GM19239 (cell line): ENCODE results near the gene CCDC86.
A peak's percentile ranks its signal among the peaks of the same experiment; 100 is the strongest.

ENCODE experiments used
- DNase-seq: peaks from one replicate; pipeline ENCODE4 v3.0.0; 2011; ENCODE audit warnings: low spot score; ENCODE audit not compliant: insufficient read length
- FAIRE-seq: peaks from 2 replicates; lab custom pipeline; 2011; peaks lifted over from hg19 to GRCh38; lab: Jason Lieb, UNC

Gene CCDC86

GRCh38 chr11:60879971-60880588, 38.2 kb downstream of the CCDC86 start:
- FAIRE-seq, result no peak
- no peak for DNase-seq

GRCh38 chr11:60880643-60881282, 38.9 kb downstream of the CCDC86 start:
- DNase-seq (no peak), FAIRE-seq (no peak)

- DNase-seq, result no peak
- no peak for FAIRE-seq
Observed at GRCh38 chr11:60887556-60887955, 45.6 kb downstream of the CCDC86 start.

DNA sequence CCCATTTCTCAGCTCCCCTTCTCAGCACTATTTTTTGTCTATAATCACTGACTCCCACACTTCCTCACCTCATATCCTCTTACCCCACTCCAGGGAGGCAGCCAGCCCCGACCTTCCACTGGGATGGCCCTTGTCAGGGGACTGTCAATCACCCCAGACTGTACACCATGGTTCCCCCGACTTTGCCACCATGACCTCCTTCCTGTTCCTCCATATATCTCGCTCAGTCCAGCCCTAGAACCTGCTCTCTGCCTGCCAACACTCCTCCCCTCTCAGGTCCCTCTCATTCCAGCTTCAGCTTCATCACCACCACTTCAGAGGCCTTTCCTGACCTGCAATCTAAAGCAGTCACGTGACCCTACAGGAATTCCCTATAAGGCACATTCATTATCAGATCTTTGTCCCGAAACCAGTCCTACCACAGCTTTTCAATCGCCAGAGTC, 48.0 kb downstream of the CCDC86 start:
- no peak for FAIRE-seq
- DNase-seq, result no peak

DNA sequence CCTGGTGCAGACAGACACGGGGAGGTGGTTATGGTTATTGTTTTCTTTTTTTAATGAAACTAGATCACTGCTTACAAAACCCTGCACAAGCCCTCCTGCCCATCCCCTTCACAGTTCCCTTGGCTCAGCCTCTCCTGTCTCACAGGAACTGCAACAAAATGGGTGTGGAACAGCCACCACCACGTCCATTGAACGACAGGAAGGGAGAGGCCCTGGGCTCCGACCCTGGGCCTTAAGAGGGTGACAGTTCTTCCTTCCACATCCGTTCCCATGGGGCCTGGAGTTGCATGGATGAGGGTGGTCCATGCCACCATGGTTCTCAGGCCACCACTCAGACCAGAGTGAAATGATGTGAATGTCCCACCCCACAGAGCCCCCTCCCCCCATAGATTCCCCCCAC, 48.8 kb downstream of the CCDC86 start:
- no peak for DNase-seq
- FAIRE-seq, result no peak

GRCh38 chr11:60891103-60891741, 49.3 kb downstream of the CCDC86 start:
- DNase-seq, result no peak
- no peak for FAIRE-seq

DNA sequence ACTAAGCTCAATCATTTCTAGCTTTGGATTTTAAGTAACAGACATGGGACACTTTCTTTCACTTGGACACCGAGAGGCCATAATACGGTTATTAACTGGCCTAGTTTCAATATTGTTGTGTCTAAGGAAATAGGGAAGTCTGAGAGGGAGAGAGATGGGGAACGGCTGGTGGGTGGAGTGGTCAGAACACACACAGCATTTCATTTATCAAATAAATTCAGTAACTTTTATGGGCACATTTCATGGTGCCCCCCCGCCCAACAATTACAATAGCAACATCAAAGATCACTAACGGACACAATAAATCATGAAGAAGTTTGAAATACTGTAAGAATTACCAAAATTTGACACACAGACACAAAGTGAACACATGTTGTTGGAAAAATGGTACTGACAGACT, 53.8 kb downstream of the CCDC86 start:
- DNase-seq (no peak), FAIRE-seq (no peak)

DNA sequence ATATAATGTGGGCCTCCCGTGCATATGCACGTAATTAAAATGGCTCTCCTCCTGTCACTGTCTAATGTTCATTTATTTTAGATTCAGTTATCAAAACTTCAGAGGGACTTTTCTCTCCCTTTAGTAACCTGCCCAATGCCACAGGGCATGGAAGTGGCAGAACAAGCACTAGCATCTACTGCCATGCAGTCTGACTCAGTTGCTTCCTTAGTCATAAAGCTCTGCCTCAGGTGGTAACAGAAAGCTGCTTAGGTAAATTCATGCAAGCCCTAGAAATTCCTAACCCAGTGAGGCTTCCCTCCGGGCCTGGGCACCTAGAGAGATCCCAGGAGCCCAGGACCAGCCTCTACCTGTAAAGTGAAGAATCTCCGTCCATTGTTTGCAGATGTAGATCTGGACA, 55.6 kb downstream of the CCDC86 start:
- FAIRE-seq (no peak), DNase-seq (no peak)

DNA sequence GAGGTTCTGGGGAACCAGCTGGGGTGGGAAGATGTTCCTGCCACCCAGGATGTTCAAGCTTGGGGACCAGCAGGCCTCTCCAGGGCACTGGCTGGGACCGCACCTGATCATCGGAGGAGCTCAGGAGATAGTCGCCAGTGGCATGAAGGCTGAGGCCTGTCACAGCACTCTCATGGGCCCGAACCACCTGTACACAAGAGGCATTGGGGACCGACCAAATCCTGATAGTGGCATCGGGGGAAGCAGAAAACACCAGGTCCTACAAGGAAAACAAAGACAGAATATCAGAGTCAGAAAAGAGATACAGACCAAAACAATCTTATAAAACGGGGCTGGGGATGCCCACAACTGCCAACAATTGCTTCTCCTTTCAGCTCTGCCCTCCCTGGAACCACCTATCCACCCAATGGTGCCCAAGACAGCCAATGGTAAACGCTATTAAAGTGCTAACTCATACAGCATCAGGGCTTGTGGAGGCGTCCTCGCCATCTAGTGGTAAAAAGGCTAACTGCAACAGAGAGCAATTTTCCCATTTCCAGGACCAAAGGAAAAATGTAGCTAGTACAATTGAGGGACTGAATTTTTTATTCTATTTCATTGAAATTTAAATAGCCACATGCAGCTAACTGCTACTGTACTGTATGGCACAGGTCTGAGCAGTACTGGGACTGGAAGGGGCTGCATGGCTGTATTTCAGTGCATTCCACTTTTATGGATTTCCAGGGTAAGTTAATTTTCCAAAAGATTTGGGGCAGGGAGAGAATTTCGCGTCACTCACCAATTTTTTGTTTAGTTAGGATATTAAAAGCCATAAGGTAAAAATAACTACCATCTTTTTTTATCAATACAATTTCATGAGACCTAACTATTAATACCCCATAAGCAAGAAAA, 57.4 kb downstream of the CCDC86 start:
- peak; percentile 78 for FAIRE-seq

DNA sequence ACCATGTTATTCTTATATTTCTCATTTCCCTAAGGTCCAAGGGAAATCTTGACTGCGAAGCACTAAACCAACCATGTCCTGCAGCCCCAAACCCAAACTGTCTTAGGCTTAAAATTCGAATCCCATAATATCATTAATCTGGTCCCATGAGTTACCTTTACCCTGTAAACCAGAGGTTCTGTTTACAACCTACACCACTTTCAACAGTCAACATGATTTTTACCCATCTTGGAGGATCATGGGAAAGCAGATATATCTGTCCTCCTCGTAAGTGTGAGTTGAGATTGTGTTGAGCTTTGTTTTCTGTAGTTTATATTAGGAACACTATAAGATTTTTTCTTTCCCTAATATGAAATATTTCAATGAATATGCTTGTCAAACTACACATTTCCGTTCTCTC, 58.1 kb downstream of the CCDC86 start:
- DNase-seq, result no peak
- FAIRE-seq, result no peak

More for the DNA sequence above, 57.4 kb downstream of the CCDC86 start:
- no peak for DNase-seq
